ENCODE measurements around the gene GALNT1.
A peak's percentile ranks its signal among the peaks of the same experiment; 100 is the strongest.
"Not testable (repeated sequence)": the region's sequence is repeated elsewhere in the genome, so short reads cannot be mapped to it uniquely, and the experiment has no call there.

Gene GALNT1

DNA sequence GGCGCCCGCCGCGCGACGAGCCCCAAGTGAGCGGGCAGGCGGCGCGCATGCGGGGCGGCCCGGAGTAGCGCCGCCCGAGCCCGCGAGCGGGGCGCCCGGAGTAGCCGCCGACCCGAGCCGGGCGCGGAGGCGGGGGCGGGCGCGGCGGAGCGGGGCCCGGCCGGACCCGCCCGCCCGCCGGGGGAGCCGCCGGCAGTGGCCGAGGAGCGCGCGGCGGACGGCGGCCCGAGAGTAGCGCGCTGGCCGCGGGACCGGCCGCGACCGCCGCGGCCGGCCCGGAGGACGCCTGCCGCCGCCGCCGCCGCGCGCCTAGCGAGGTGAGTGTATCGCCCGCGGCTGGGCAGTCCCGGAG, at the start of gene GALNT1:
Gene GALNT1, plus strand, starts transcription at position 195 of the 352 bp plus-strand sequence. CDS start 72,923 bp downstream, outside the sequence.
- DNase-seq = no peak

DNA sequence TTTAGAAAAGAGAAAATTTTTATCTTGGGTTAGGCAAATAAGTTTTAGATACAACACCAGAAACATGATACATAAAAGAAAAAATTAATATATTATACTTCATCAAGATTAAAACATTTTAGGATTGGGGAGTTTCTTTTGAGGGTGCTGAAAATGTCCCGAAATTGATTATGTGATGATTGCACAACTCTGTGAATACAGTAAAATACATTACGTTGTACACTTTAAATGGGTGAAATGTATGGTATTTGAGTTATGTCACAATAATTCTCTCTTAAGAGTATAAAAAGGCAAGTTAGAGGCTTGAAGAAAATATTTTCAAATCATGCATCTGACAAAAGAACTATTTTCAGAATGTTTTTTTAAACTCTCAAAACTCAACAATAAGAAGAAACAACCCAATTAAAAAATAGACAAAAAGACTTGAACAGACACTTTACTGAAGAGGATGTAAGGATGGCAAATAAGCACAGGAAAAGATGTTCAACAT, 47.6 kb upstream of the GALNT1 start:
- no peak for DNase-seq

DNA sequence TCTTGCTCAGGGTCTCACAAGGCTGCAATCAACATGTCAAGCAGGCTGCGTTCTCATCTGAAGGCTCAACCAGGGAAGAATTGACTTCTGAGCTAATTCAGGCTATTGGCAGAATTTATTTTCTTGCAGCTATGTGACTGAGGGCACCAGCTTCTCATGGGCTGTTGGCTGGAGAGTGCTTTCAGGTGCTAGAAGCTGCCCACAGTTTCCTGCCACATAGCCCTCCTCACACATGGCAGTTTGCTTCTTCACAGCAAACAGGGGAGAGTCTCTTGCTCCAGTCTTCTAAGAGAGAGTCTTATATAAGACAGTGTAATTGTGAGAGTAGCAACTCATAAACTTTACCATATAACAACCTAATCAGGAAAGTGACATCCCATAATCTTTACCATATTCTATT, 46.2 kb upstream of the GALNT1 start:
- DNase-seq = no peak

DNA sequence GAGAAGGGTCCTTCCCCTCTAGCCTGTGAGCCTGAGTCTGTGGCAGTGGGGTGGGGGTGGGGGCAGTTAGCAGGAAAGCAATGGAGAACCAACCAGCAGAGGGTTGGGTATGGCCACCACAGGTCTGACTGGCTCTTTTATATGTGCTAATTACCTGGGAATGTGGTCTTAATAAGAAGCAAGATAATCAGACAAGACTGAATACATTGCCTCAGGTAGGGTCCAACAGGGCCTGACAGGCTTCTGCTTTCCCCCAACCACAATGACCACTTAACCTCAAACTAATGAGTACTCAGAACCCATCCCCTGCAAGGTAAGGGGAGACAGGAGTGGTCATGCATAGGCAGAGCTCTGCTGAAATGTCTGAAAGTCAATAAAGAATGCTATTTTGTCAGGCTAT, 39.2 kb upstream of the GALNT1 start:
- no peak for DNase-seq

DNA sequence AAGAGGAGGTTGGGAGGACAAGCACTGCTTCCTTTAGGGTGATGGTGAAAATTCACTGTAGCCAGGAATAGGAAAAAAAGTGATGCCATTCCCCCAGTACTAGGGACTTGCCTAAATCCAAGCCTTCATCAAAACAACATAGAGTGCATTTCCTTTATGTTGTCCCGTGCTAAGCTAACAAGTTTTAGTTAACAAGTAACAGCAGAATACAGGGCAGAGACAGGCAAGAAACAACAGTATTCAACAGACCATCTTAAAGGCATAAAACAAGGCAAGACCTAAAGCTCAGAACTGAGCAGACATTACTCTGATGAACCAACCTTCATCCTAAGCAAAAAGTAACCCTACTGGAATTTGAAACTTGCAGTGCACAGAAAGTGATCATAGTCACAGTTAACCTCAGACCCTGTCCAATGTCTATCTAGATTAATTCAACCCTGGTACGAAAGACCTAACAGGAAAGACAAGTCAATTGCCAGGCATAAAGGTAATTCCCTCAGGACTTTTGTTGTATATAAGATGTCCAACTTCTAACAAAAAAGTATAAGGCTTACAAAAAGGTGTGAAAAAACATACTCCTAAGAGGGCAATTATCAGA, 34.4 kb upstream of the GALNT1 start:
- no peak for DNase-seq

DNA sequence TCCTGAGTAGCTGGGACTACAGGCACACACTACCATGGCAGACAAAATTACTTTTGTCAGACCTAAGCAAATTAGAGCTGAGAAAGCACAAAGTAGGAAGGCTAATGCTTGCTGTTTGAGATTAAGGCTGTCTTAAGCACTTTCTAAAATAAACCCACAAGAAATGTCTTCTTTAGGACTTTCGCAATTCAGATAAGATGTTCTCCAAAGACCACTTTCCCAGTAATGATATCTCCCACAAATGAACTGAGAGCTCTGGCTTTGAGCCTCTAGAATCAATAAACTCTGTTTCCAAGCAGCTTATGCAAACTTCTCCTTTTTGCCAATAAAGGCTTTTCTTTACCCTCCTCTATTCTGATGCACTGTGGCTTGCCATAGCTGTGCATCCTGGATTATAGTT, 32.0 kb upstream of the GALNT1 start:
- no peak for DNase-seq

DNA sequence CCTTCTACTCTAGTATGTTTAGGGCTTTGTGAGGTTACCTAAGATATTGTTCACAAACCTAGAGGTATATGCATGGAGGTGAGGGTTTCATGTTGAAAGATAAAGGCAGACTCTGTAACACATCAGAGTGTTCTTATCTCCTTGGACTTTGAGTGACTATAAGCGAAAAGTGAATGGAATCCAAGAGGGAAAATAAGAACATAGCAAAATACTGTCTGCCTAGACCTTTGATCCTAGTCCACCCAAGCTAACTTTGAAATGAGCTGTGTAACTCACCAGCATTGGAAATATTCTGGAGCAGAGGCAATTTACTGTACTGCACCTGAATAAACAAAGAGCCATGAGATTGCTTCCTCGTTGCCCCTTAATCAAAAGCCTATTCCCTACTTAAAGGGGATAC, 28.2 kb upstream of the GALNT1 start:
- DNase-seq = no peak

DNA sequence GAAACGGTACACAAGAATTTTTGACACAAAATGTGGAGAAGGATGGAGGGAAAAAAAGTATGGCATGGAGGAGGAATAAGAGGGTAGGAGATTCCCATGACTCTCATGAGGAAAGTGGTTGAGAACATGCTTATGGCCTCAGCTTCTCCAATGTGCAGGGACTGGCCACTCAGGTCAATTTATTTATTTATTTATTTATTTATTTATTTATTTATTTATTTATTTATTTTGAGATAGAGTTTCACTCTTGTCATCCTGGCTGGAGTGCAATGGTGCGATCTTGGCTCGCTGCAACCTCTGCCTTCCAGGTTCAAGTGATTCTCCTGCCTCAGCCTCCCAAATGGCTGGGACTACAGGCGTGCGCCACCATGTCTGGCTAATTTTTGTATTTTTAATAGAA, 26.0 kb upstream of the GALNT1 start:
- DNase-seq = not testable (repeated sequence)

DNA sequence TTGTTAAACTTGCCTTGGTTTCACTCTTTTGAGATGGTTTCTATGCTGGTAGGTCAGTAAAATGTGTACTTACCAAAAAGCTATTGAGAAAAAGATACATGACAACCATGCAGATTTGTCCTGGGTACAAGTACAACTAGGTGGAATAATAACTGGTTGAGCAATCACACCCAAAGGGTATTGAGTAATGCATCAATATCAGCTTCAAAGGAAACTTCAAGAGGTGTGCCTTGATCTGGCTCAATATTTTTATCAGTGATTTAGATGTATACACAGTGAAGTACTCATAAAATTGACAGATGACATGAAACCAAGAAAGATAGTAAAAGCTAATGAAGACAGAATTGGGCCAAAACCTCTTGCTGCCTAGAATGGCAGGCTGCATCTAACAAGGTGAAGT, 21.7 kb upstream of the GALNT1 start:
- DNase-seq = no peak

DNA sequence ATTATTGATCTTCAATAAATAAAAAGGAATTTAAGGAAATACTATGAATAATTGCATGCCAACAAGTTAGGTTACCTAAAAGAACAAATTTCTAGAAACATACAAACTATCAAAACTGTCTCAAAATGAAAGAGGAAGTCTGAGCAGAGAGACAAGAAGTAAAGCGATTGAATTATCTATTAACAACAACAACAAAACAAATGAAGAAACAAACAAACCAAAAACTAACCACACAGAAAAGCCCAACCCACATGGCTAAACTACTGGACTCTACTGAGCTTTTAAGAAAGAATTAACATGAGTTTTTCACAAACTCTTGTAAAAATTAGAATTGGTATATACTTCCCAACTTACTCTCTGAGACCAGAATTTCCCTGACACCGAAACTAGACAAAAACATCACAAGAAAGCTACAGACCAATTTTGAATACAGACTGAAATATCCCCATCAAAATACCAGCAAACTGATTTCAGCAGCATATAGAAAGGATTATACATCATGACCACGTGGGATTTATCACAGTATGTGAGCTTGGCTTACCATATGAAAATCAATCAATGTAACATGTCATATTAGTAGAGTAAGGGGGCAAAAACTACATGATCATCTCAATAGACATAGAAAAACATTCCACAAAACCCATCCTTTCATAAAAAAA, 16.6 kb upstream of the GALNT1 start:
- DNase-seq = no peak

DNA sequence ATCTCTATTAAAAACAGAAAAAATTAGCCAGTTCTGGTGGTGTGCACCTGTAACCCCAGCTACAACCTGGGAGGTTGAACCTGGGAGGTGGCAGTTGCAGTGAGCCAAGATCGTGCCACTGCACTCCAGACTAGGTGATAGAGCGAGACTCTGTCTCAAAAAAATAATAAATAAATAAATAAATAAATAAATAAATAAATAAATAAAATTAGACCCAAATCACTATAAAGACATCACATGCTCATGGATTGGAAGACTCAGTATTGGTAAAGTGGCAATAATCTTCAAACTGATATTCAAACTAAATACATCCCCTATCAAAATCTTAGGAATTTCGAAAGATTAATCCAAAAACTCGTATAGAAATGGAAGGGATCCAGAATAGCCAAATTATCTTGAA, 15.5 kb upstream of the GALNT1 start:
- DNase-seq = no peak

DNA sequence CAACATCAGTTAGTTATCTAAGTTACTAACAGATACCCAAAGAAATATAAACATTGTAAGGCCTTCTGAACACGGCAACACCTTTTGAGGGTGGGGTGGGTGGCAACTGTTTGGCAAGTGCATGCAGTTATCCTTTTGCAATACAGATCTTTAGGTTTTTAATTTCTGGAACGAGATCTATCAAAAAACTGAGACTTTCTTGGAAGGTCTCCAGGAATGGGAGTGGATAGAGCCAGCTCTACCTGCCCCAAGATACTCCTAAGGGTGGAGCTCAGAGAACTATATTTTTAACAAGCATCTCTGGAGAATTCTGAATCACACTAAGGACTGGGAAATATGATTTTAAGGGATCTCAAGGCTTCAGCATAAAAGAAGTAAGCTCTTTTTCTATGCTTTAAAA, 11.4 kb upstream of the GALNT1 start:
- no peak for DNase-seq

DNA sequence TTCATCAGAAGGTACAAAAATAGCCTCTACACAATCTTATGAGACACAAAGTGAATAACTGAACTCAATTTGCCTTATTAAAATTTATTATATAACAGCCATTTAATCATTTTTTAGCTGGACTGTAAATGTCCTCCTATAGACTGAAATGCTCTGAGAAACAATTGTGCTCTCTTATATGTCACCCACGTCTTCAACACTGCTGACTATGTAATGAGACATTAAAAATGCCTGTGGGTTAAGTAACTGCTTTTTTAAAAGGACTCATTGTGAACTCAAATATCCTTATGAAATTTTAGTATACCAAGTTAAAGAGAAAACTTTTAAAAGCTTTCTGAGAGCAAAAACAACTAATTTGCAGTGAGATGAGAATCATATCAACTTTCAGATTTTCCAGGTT, 10.4 kb upstream of the GALNT1 start:
- no peak for DNase-seq

DNA sequence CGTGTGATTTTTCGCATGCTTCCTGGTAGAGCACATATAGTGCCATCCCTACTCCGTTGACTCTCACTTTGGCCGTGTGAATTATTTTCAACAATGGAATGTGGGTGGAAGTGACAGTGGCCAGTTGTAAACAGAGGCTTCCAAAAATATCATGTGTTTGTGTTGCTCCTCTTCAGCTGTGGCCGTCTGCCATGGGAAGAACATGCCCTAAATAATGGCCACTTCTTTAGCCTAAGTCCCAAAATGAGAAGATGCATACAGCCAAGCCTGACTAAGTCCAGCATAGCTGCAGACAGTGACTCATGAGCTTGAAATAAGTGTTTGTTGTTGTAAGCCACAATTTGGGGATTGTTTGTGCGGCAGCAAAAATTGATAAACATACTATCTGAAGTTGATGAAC, 8.9 kb upstream of the GALNT1 start:
- no peak for DNase-seq

DNA sequence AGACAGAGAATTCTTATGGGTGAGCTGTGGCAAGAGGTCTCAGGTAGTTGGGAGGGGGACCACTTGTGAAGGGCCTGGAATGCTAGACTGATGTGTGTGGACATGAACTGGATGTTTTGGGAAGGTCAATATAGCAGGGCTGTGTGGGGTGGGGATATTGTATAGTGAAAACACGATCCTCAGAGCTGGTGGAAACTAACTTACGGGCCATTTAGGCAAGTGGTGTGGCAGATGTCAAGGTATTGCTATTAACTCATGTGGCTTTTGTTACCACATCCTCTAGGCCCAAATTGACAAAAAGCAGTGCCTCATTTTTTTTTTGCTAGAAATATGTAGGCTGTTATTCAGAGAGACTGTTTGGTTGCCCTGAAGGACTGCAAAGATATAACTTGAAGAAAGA, 8.0 kb upstream of the GALNT1 start:
- no peak for DNase-seq

DNA sequence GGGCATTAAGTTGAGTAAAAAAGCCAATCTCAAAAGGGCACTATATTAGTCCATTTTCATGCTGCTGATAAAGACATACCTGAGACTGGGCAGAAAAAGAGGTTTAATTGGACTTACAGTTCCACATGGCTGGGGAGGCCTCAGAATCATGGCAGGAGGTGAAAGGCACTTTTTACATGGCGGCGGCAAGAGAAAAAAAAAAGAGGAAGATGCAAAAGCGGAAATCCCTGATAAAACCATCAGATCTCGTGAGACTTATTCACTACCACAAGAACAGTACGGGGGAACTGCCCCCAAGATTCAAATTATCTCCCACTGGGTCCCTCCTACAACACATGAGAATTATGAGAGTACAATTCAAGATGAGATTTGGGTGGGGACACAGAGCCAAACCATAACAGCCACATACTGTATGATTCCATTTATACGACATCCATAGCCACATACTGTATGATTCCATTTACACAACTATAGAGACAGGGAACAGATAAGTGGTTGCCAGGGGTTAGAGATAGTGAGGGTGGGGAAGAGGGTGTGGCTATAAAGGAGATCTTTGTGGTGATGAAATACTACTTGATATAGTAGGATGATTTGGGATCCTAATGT, 5.2 kb upstream of the GALNT1 start:
- not testable (repeated sequence) for DNase-seq

DNA sequence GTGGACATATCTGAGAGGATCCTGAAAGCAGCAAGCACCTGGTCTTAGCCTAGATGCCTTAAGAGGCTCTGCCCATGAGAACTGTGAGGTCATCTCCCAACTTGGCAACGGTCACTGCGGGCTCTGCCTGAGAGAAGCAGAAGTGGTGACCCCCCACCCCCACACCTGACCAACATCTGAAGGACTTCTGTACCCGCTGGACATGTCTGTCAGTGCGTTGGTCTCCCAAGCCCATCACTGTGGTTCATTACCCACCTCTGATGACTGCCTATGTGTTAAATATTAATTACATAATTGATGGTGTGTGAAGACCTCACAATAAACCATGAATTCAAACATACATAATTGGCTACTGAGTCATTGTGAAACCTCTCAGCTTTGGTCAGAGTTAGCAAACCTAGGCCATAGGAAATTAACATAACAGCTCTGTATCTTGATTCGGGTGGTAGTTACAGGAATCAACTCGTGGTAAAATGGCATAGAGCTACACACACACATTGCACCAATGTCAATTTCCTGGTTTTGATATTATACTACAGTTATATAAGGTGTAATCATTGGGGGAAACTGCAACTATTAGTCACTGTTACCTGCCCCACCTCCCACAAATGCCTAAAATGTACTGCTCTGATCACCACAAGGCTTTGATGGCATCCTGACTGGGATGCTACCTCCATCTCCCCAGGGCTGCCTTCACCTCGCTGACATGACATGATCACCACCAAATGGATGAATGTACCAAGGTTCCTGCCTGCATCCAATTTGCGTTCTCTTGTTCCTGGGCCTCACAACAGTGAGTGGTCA, 4.3 kb upstream of the GALNT1 start:
- no peak for DNase-seq

DNA sequence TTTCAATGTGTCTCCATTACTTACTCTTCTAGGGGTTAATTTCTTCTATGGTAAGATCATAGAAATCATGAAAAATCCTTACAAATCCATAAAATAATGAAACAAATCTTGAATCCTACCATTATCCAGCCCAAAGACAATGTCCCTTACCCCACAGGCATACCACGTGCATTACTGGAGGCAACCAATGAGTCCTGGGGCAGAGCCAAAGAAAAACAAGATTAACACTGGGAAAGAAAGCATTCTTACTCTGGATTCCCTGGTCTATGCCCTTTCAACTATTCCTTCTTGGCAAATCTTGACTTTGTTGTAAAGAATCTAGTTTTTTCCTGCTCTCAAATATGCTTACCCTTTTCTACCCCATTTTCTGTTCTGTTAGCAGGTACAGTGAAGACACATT, 3.1 kb upstream of the GALNT1 start:
- DNase-seq = no peak

DNA sequence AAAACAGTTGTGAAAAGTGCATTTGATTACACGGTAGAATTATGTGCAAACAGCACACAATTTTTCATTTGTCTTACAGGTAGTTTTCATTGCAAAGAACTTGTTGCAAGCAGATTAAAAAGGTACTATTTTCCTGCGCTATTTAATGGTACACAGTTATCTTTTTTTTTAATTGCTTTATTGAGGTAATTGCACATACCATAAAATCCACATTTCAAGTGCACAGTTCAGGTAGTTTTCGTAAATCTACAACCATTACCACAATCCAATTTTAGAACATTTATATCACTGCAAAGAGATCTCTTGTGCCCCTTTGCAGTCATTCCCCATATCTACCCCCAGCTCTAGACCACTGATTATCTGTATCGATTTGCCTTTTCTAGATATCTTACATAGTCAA, 2.6 kb upstream of the GALNT1 start:
- DNase-seq = no peak

DNA sequence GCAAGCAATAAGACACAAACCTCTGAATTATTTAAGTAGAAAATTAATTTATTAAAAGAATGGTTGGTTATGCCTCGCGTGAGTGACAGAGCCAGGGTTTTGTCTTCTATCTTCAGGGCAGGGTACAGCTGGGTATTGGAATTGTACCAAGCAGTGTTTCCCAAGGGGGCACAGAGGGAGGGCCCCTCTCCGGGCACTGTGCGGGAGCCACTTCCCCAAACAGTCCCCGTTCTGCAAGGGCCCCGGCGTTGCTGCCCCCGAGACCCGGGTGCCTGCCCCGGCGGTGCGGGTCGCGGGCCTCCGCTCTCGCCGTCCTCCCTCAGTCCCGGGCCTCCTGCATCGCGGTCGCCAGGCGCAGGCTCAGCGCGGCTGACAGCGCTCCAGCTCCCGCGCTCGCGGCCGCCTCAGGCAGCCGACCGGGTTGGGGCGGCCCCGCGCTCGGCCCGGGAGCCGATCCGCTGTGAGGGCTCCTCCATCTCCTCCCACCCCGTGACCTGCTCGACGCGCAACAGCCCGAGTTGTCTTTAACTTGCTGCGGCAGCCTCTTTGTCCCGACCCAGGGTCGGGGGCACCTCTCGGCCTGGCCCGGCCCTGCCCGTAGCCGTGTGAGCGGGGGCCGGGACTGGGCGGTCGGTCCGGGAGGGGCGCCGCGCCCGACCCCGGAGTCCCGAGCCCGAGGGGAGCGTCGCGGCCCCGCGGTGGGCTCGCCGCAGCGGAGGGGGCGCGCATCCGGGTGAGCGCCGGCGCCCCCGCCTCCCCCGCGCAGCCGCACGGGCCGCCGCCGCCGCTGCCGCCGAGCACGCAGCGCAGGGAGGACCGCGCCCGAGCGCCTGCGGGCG, 620 bp upstream of the GALNT1 start:
- peak; percentile 41 for DNase-seq

DNA sequence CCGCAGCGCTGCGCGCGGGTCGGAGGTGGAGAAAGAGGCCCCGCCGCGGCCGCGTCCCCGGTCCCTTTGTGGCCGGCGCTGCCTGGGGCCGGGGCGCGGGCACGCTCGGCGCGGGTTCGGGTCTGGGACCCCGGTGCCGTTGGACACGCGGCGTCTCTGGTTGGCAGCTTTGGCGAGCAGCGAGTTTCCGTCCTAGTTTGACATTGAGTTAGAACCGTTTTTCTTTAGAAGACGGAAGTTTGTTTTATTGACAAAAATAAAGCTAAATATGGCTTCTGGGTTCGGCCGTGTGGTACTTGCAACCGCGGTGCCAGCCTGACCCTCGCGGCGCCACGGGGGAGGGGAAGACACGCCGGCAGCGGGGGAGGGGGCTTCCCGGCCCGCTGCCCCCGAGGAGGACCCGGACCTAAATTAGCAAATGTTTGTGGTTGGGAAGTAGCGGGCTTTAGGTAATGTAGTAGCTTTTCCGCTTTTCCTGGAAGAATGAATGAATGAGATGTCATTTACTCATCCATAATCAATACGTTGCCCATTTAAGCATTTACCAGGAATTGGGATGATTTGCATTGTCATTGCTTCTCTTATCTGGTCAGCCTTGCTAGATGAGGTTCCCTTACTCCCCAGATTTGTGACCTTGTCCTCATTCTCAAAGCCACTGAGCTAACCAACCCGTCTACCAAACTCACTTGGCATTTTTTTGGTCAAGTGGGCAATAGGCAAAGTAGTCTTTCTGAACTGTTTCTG, 530 bp downstream of the GALNT1 start:
- peak; percentile 20 for DNase-seq

Measured in midbrain (tissue), 1 donor.